Fibroblast of lung (primary cell): Measurements from ENCODE around the gene SGPP2.

Experiments
- EZH2 ChIP-seq: IDR thresholded peaks from 2 replicates; pipeline ENCODE4 v1.5.1; 2012; ENCODE audit warnings: low read length, control low read depth, mild to moderate bottlenecking; ENCODE audit errors: missing control alignments
- TF ChIP-seq, protein P1 (sequence below), 2 donors: IDR thresholded peaks in 1 of 2; conservative IDR thresholded peaks in 1 of 2; 1 replicate in 1 of 2; 2 replicates in 1 of 2; pipeline ENCODE4 v1.5.1; 2011 to 2012; ENCODE audit warnings: low read length in 2 of 2, control low read depth in 1 of 2, inconsistent platforms in 1 of 2, low read depth in 1 of 2, mild to moderate bottlenecking in 1 of 2

GRCh38 chr2:222480497-222480896 lies 56.2 kb downstream of the SGPP2 start:
- no peak for TF ChIP-seq EZH2
- TF ChIP-seq, protein P1, sequence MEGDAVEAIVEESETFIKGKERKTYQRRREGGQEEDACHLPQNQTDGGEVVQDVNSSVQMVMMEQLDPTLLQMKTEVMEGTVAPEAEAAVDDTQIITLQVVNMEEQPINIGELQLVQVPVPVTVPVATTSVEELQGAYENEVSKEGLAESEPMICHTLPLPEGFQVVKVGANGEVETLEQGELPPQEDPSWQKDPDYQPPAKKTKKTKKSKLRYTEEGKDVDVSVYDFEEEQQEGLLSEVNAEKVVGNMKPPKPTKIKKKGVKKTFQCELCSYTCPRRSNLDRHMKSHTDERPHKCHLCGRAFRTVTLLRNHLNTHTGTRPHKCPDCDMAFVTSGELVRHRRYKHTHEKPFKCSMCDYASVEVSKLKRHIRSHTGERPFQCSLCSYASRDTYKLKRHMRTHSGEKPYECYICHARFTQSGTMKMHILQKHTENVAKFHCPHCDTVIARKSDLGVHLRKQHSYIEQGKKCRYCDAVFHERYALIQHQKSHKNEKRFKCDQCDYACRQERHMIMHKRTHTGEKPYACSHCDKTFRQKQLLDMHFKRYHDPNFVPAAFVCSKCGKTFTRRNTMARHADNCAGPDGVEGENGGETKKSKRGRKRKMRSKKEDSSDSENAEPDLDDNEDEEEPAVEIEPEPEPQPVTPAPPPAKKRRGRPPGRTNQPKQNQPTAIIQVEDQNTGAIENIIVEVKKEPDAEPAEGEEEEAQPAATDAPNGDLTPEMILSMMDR (conservative IDR thresholded peaks at IDR 0.05 in 1 of 2, IDR thresholded peaks at IDR 0.05 in 1 of 2; ENCODE audit: low read depth in 1 of 2, low read length in 2 of 2) = no peak
